Measurements from ENCODE around the gene ATG12. TPM values are rescaled to one million over a fixed set of nuclear protein-coding genes. Genes with fewer than 3 reads are reported as not detected.

Gene ATG12
- total RNA-seq, 1 experiment from 2014 or later: 17.4 TPM

Other genes with a start within 250 kb of the ATG12 start
- gene TICAM2, start 239.1 kb downstream of the ATG12 start, total RNA-seq (2014; rRNA removed; shearing (Covaris generic); ENCODE audit: low replicate concordance): 0.72 TPM in 1 of 2 replicates, not detected in the other
- gene TMED7, start 215.5 kb downstream of the ATG12 start, total RNA-seq (2014; rRNA removed; shearing (Covaris generic); ENCODE audit: low replicate concordance): 26.7 and 50.5 TPM in 2 replicates
- not detected in 2 replicates for gene CDO1, start 24.9 kb downstream of the ATG12 start, total RNA-seq (2014; rRNA removed; shearing (Covaris generic); ENCODE audit: low replicate concordance)
- 16.3 and 17.2 TPM in 2 replicates for gene AP3S1, start 370 bp upstream of the ATG12 start, total RNA-seq (2014; rRNA removed; shearing (Covaris generic); ENCODE audit: low replicate concordance)
- gene LVRN, start 120.9 kb upstream of the ATG12 start, total RNA-seq (2014; rRNA removed; shearing (Covaris generic); ENCODE audit: low replicate concordance): not detected in 2 replicates
- 0.34 TPM in 1 of 2 replicates, not detected in the other for gene ARL14EPL, start 190.9 kb upstream of the ATG12 start, total RNA-seq (2014; rRNA removed; shearing (Covaris generic); ENCODE audit: low replicate concordance)
- gene COMMD10, start 243.5 kb upstream of the ATG12 start, total RNA-seq (2014; rRNA removed; shearing (Covaris generic); ENCODE audit: low replicate concordance): 9.2 and 22.7 TPM in 2 replicates

All from Caki2 (cell line).